ENCODE data around the gene NOL4L. TPM values are rescaled to one million over a fixed set of nuclear protein-coding genes. Genes with fewer than 3 reads are reported as not detected.

Gene NOL4L
- total RNA-seq, 4 donors from 2014 or later: 2.6 to 12.8 (median 6.4) TPM

DNA sequence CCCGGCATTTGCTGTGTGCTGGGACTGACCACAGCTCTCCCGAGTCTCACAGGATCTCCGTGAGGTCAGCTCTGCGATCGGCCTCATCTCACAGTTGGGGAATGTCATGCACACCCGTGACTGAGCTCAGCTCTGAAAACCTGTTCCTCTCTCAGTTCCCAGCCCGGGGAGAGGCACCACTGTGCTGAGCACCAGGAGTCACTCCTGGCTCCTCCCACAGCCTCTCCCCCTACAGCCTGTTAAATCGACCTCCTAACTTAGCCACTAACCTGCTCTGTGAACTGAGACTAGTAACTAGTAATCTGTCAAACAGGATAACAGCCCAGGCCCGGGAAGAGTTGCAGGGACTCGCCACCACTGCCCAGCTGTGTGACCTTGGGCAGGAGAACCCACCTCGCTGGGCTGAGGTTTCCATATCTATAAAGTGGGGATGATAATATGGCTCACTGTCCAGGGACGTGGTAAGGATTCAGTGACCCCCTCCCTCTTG, 20.1 kb upstream of the NOL4L start:
- no peak for DNase-seq (ENCODE audit: low spot score in 2 of 2)
- 42% methylated on average over 12 of the region's 12 CpGs for WGBS
- Histone ChIP-seq H3K36me3 (no peaks in the 10 kb centered on the region), H3K27me3 (peaks cover 24% of the 10 kb centered on the region), H3K4me1 (no peaks in the 10 kb centered on the region), H3K4me3 (no peak overlapping the region), H3K9me3 (no peaks in the 10 kb centered on the region), H3K27ac (no peak overlapping the region)
- TF ChIP-seq POLR2A (IDR thresholded peaks at IDR 0.05) (no peak), CTCF (IDR thresholded peaks at IDR 0.05) (no peak), POLR2AphosphoS5 (IDR thresholded peaks at IDR 0.05) (no peak), EP300 (IDR thresholded peaks at IDR 0.05) (no peak)

GRCh38 chr20:32603046-32603726, 18.1 kb upstream of the NOL4L start:
- H3K27me3 ChIP-seq: peaks cover 24% of the 10 kb centered on the region
- no peaks in the 10 kb centered on the region for H3K9me3 ChIP-seq
- H3K4me3 ChIP-seq: no peak overlapping the region
- no peak for TF ChIP-seq EP300 (IDR thresholded peaks at IDR 0.05)
- no peak for TF ChIP-seq CTCF (IDR thresholded peaks at IDR 0.05)
- no peak for TF ChIP-seq POLR2A (IDR thresholded peaks at IDR 0.05)
- TF ChIP-seq POLR2AphosphoS5 (IDR thresholded peaks at IDR 0.05): no peak
- no peak for DNase-seq (ENCODE audit: low spot score in 2 of 2)
- no peaks in the 10 kb centered on the region for H3K4me1 ChIP-seq
- no peak overlapping the region for H3K27ac ChIP-seq
- H3K36me3 ChIP-seq: no peaks in the 10 kb centered on the region
- WGBS: 84% methylated on average over 10 of the region's 18 CpGs

GRCh38 chr20:32602273-32602672, 17.1 kb upstream of the NOL4L start:
- DNase-seq (ENCODE audit: low spot score in 2 of 2): no peak
- H3K9me3 ChIP-seq: no peaks in the 10 kb centered on the region
- TF ChIP-seq POLR2A (IDR thresholded peaks at IDR 0.05): no peak
- no peak for TF ChIP-seq CTCF (IDR thresholded peaks at IDR 0.05)
- TF ChIP-seq POLR2AphosphoS5 (IDR thresholded peaks at IDR 0.05): no peak
- no peak for TF ChIP-seq EP300 (IDR thresholded peaks at IDR 0.05)
- peaks cover 21% of the 10 kb centered on the region for H3K27me3 ChIP-seq
- H3K36me3 ChIP-seq: no peaks in the 10 kb centered on the region
- H3K27ac ChIP-seq: no peak overlapping the region
- no peak overlapping the region for H3K4me3 ChIP-seq
- no peaks in the 10 kb centered on the region for H3K4me1 ChIP-seq
- WGBS: 81% methylated on average over 11 of the region's 11 CpGs

- no peak overlapping the region for H3K4me3 ChIP-seq
- 86% methylated on average over 4 of the region's 7 CpGs for WGBS
- TF ChIP-seq POLR2AphosphoS5 (IDR thresholded peaks at IDR 0.05) (no peak), EP300 (IDR thresholded peaks at IDR 0.05) (no peak), CTCF (IDR thresholded peaks at IDR 0.05) (no peak), POLR2A (IDR thresholded peaks at IDR 0.05) (no peak)
These were observed 15.6 kb upstream of the NOL4L start for GRCh38 chr20:32600681-32601237.

DNA sequence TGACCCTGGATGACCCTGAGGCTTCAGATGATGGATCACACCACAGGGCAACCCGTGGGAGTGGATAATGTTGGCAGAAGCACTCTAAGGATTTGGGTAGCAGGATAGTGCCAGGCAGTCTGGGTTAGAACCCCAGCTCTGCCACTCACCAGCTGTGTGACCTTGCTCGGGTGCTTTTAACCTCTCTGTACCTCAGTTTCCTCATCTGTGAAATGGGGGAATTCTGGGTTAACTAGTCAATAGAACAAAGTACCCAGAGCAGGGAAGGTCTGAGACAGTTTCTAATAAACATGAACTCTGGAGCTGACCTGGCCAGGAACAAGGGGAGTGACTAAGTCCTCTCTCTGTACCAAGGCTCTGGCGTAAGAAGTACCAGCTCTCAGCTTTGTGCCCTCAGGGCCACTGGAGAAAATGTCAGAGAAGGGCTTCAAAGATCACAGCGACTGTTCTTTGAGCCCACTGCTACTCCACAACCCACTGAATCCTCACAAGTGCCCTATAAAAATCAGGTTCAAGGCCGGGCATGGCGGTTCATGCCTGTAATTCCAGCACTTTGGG, 14.7 kb upstream of the NOL4L start:
- Histone ChIP-seq H3K27me3 (peaks cover 4% of the 10 kb centered on the region), H3K4me1 (no peaks in the 10 kb centered on the region), H3K36me3 (no peaks in the 10 kb centered on the region), H3K4me3 (no peak overlapping the region), H3K27ac (no peak overlapping the region), H3K9me3 (no peaks in the 10 kb centered on the region)
- no peak for DNase-seq (ENCODE audit: low spot score in 2 of 2)
- WGBS: 81% methylated on average over 6 of the region's 6 CpGs
- TF ChIP-seq POLR2A (IDR thresholded peaks at IDR 0.05) (no peak), EP300 (IDR thresholded peaks at IDR 0.05) (no peak), CTCF (IDR thresholded peaks at IDR 0.05) (no peak), POLR2AphosphoS5 (IDR thresholded peaks at IDR 0.05) (no peak)

More at GRCh38 chr20:32600681-32601237, 15.6 kb upstream of the NOL4L start:
- Histone ChIP-seq H3K4me1 (no peaks in the 10 kb centered on the region), H3K36me3 (no peaks in the 10 kb centered on the region), H3K9me3 (no peaks in the 10 kb centered on the region), H3K27me3 (peaks cover 12% of the 10 kb centered on the region), H3K27ac (no peak overlapping the region)
- no peak for DNase-seq (ENCODE audit: low spot score in 2 of 2)

Data from suprapubic skin (tissue), 4 donors.